Measurements from ENCODE around the gene PHF2. TPM values are rescaled to one million over a fixed set of nuclear protein-coding genes. Genes with fewer than 3 reads are reported as not detected.

PHF2 gene
- total RNA-seq, 4 donors from 2014 or later: 32.8 to 50.1 (median 33.0) TPM

GRCh38 chr9:93614830-93615468, 38.6 kb downstream of the PHF2 start:
- TF ChIP-seq POLR2A (IDR thresholded peaks at IDR 0.05) (no peak), CTCF (IDR thresholded peaks at IDR 0.05) (no peak)
- no peak for DNase-seq
- intact Hi-C loops (cut with DNase I): no loop called here
- 84 to 88% methylated on average over 5 of the region's 5 CpGs for WGBS, 2 donors
- Histone ChIP-seq H3K4me1 (peaks cover 22 to 37% of the 10 kb centered on the region in 2 donors), H3K27ac (no peak overlapping the region), H3K9me3 (no peaks in the 10 kb centered on the region), H3K27me3 (no peaks in the 10 kb centered on the region), H3K36me3 (no peaks in the 10 kb centered on the region), H3K4me3 (replicated peaks in 1 of 3) (no peak overlapping the region)

DNA sequence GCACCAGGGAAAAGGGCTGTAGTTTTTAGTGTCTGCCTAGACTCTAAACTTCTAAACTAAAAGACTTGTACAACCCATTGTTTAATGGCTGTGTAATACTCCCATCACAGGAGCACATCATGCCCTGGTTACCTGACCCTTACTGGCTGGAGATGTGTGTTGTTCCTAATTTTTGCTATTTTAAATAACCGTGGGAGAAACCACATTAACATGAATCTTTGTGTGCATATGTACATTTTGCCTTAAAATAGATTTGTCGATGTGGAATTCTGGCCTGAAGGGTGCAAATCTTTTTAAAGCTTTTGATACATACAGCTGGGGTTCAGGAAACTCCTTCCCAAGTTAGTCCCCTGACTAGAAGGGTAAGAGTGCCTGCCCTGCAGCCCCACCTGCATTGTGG, 39.7 kb downstream of the PHF2 start:
- Histone ChIP-seq H3K9me3 (no peaks in the 10 kb centered on the region), H3K4me3 (replicated peaks in 1 of 3) (no peak overlapping the region), H3K36me3 (no peaks in the 10 kb centered on the region), H3K27ac (no peak overlapping the region), H3K27me3 (no peaks in the 10 kb centered on the region), H3K4me1 (peaks cover 32 to 48% of the 10 kb centered on the region in 2 donors)
- no peak for DNase-seq
- intact Hi-C loops (cut with DNase I): no loop called here
- WGBS, 2 donors: 87 to 93% methylated on average over 2 of the region's 2 CpGs
- TF ChIP-seq POLR2A (IDR thresholded peaks at IDR 0.05) (no peak), CTCF (IDR thresholded peaks at IDR 0.05) (no peak)

DNA sequence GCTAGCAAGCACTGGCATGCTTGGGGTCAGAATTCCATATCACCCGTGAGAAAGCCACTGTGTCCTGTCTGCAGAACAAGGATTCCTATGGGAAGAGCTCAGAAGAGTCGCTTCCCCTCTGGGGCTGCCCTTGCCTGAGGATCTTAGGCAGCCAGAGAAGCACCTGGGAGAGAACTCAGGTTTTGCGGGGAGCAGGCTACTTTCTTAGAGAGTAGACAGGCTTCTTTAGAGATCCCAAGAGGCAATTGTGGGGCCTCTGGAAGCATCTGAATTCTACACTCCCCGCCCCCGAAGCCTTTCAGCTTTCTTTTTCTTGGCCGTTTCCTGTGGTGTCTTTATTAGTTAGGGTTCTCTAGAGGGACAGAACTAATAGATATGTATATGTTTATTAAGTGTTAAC, 40.9 kb downstream of the PHF2 start:
- intact Hi-C loops (cut with DNase I): no loop called here
- peaks cover 37 to 51% of the 10 kb centered on the region in 2 donors for H3K4me1 ChIP-seq
- H3K36me3 ChIP-seq: no peaks in the 10 kb centered on the region
- no peaks in the 10 kb centered on the region for H3K9me3 ChIP-seq
- no peak for TF ChIP-seq POLR2A (IDR thresholded peaks at IDR 0.05)
- TF ChIP-seq CTCF (IDR thresholded peaks at IDR 0.05): no peak
- 70 to 78% methylated on average over 6 of the region's 6 CpGs for WGBS, 2 donors
- no peaks in the 10 kb centered on the region for H3K27me3 ChIP-seq
- no peak overlapping the region for H3K4me3 ChIP-seq (replicated peaks in 1 of 3)
- no peak overlapping the region for H3K27ac ChIP-seq
- DNase-seq: no peak

DNA sequence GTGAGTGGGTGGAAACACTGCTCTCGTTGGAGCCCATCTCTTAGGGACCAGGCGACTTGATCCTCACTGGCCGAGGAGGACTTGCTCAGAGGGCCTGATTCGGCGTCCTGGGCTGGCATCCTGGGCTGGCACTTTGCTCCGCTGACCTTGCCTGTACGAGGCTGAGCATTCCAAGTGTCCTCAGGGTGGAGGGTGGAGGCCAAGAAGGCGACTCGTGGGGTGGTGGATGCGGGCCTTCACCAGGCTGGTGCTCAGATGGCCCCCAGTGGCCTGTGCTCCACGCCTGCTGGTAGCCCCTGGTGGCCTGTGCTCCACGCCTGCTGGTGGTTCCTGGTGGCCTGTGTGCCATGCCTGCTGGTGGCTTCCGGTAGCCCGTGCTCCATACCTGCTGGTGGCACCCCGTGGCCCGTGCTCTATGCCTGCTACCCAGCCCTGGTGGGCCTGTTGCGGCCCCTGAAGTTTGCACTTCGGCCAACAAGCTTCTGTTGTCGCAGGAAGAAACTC, 42.9 kb downstream of the PHF2 start:
- DNase-seq: no peak
- WGBS, 2 donors: 92 to 93% methylated on average over 13 to 15 of the region's 19 CpGs
- Histone ChIP-seq H3K27ac (no peak overlapping the region), H3K4me1 (peaks cover 23 to 33% of the 10 kb centered on the region in 2 donors), H3K4me3 (replicated peaks in 1 of 3) (no peak overlapping the region), H3K36me3 (no peaks in the 10 kb centered on the region), H3K9me3 (no peaks in the 10 kb centered on the region), H3K27me3 (no peaks in the 10 kb centered on the region)
- TF ChIP-seq POLR2A (IDR thresholded peaks at IDR 0.05) (no peak), CTCF (IDR thresholded peaks at IDR 0.05) (no peak)
- intact Hi-C loops (cut with DNase I): no loop called here

GRCh38 chr9:93620041-93620506, 43.7 kb downstream of the PHF2 start:
- Histone ChIP-seq H3K9me3 (no peaks in the 10 kb centered on the region), H3K27ac (no peak overlapping the region), H3K4me1 (peaks cover 21 to 30% of the 10 kb centered on the region in 2 donors), H3K4me3 (replicated peaks in 1 of 3) (no peak overlapping the region), H3K27me3 (no peaks in the 10 kb centered on the region), H3K36me3 (no peaks in the 10 kb centered on the region)
- intact Hi-C loops (cut with DNase I): no loop called here
- no peak for DNase-seq
- 67 to 77% methylated on average over 1 to 5 of the region's 8 CpGs for WGBS, 2 donors
- no peak for TF ChIP-seq CTCF (IDR thresholded peaks at IDR 0.05)

Measured in thyroid gland (tissue), 4 donors.